ENCODE results near the gene TOR3A. TPM values are rescaled to one million over a fixed set of nuclear protein-coding genes. Genes with fewer than 3 reads are reported as not detected.

TOR3A gene
- polyA plus RNA-seq, 1 donor = 19.6 TPM

GRCh38 chr1:179043907-179044306, 38.0 kb upstream of the TOR3A start:
- no peak overlapping the region for H3K4me3 ChIP-seq (ENCODE audit: low read length)
- H3K36me3 ChIP-seq (ENCODE audit: control insufficient read depth, insufficient read depth, low read length) = peaks cover 3% of the 10 kb centered on the region
- WGBS (ENCODE audit: insufficient coverage, low lambda C conversion rate) = no CpG with 5 or more reads among the region's 5 CpGs
- H3K27me3 ChIP-seq (ENCODE audit: control insufficient read depth, insufficient read depth, low read length) = no peaks in the 10 kb centered on the region
- no peak for DNase-seq
- H3K4me1 ChIP-seq (ENCODE audit: control insufficient read depth, insufficient read depth, low read length) = no peaks in the 10 kb centered on the region
- no peak overlapping the region for H3K27ac ChIP-seq (ENCODE audit: low read length)
- H3K9me3 ChIP-seq (ENCODE audit: control insufficient read depth, low read depth, low read length) = peaks cover 14% of the 10 kb centered on the region

- Histone ChIP-seq H3K27me3 (ENCODE audit: control insufficient read depth, insufficient read depth, low read length) (no peaks in the 10 kb centered on the region), H3K36me3 (ENCODE audit: control insufficient read depth, insufficient read depth, low read length) (peaks cover 5% of the 10 kb centered on the region), H3K9me3 (ENCODE audit: control insufficient read depth, low read depth, low read length) (no peaks in the 10 kb centered on the region), H3K4me3 (ENCODE audit: low read length) (no peak overlapping the region), H3K4me1 (ENCODE audit: control insufficient read depth, insufficient read depth, low read length) (no peaks in the 10 kb centered on the region), H3K27ac (ENCODE audit: low read length) (no peak overlapping the region)
- WGBS (ENCODE audit: insufficient coverage, low lambda C conversion rate) = 83% methylated on average over 1 of the region's 14 CpGs
- no peak for DNase-seq
Measured at GRCh38 chr1:179046808-179047635, 34.8 kb upstream of the TOR3A start.

DNA sequence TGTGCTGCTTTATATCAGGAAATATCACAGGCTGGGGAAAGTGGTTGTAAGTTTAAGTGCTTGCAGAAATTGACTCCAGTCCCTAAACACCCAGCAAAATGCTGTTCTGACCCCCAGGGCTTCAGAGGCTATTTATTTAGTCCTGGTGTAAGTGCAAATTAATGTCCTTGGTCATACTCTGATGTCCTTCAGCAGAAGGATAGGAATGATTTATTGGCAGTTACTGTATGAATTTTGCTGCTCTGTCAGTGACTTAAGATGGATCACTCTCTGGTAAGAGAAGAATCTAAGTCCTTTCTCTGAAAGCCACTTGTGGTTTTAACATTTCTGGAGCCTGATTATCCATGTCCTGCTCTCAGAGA, 34.3 kb upstream of the TOR3A start:
- Histone ChIP-seq H3K36me3 (ENCODE audit: control insufficient read depth, insufficient read depth, low read length) (peaks cover 5% of the 10 kb centered on the region), H3K4me3 (ENCODE audit: low read length) (no peak overlapping the region), H3K27me3 (ENCODE audit: control insufficient read depth, insufficient read depth, low read length) (no peaks in the 10 kb centered on the region), H3K4me1 (ENCODE audit: control insufficient read depth, insufficient read depth, low read length) (no peaks in the 10 kb centered on the region), H3K27ac (ENCODE audit: low read length) (no peak overlapping the region), H3K9me3 (ENCODE audit: control insufficient read depth, low read depth, low read length) (no peaks in the 10 kb centered on the region)
- no peak for DNase-seq

GRCh38 chr1:179048339-179049124, 33.3 kb upstream of the TOR3A start:
- no peaks in the 10 kb centered on the region for H3K9me3 ChIP-seq (ENCODE audit: control insufficient read depth, low read depth, low read length)
- peaks cover 5% of the 10 kb centered on the region for H3K36me3 ChIP-seq (ENCODE audit: control insufficient read depth, insufficient read depth, low read length)
- H3K4me3 ChIP-seq (ENCODE audit: low read length) = no peak overlapping the region
- no peak overlapping the region for H3K27ac ChIP-seq (ENCODE audit: low read length)
- WGBS (ENCODE audit: insufficient coverage, low lambda C conversion rate) = no CpG with 5 or more reads among the region's 1 CpG
- H3K4me1 ChIP-seq (ENCODE audit: control insufficient read depth, insufficient read depth, low read length) = no peaks in the 10 kb centered on the region
- H3K27me3 ChIP-seq (ENCODE audit: control insufficient read depth, insufficient read depth, low read length) = no peaks in the 10 kb centered on the region
- no peak for DNase-seq

DNA sequence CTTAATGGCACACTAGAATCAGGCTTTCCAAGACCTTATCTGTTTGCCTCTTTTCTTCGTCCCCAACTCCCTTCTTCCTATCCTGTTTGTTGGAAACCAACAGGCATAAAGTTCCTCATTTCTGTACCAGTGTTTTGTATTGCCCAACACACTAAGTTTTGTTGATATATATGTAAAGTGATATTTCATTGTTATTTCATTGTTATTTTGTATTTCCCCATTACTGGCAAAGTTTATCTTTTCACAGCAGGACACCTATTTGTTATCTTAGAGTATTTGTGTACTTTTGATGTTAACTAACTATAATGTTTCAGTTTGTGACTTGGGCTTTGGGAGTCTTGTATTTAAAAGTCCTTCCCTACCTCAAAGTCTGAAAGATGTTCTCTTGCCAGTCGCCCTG, 29.1 kb upstream of the TOR3A start:
- WGBS (ENCODE audit: insufficient coverage, low lambda C conversion rate) = 100% methylated on average over 1 of the region's 2 CpGs

DNA sequence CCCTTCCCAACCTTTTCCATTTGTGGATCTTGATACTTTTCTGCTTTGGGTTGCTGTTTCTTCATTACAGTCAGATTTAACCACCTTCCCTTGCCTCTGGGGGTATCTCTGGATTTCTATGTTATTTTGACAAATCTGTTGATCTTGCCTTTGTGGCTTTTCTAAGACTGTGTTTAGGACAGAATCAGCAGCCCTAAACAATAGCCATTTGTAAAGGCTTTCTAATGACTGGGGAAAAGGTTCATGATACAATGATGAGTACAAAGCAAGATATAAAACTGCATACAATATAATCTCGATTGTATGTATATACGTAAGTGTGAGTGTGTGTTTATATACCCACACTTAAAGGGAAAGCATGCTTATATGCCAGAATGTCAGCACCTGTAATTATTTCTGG, 28.4 kb upstream of the TOR3A start:
- Histone ChIP-seq H3K4me1 (ENCODE audit: control insufficient read depth, insufficient read depth, low read length) (no peaks in the 10 kb centered on the region), H3K4me3 (ENCODE audit: low read length) (no peak overlapping the region), H3K27ac (ENCODE audit: low read length) (no peak overlapping the region), H3K9me3 (ENCODE audit: control insufficient read depth, low read depth, low read length) (no peaks in the 10 kb centered on the region), H3K27me3 (ENCODE audit: control insufficient read depth, insufficient read depth, low read length) (no peaks in the 10 kb centered on the region), H3K36me3 (ENCODE audit: control insufficient read depth, insufficient read depth, low read length) (peaks cover 17% of the 10 kb centered on the region)
- WGBS (ENCODE audit: insufficient coverage, low lambda C conversion rate) = 86% methylated on average over 2 of the region's 2 CpGs
- no peak for DNase-seq

More for the DNA sequence above, 29.1 kb upstream of the TOR3A start:
- Histone ChIP-seq H3K4me3 (ENCODE audit: low read length) (no peak overlapping the region), H3K9me3 (ENCODE audit: control insufficient read depth, low read depth, low read length) (no peaks in the 10 kb centered on the region), H3K27ac (ENCODE audit: low read length) (no peak overlapping the region), H3K36me3 (ENCODE audit: control insufficient read depth, insufficient read depth, low read length) (peaks cover 17% of the 10 kb centered on the region), H3K27me3 (ENCODE audit: control insufficient read depth, insufficient read depth, low read length) (no peaks in the 10 kb centered on the region), H3K4me1 (ENCODE audit: control insufficient read depth, insufficient read depth, low read length) (no peaks in the 10 kb centered on the region)
- DNase-seq = no peak

GRCh38 chr1:179055937-179056336, 25.9 kb upstream of the TOR3A start:
- H3K4me3 ChIP-seq (ENCODE audit: low read length) = no peak overlapping the region
- H3K27me3 ChIP-seq (ENCODE audit: control insufficient read depth, insufficient read depth, low read length) = no peaks in the 10 kb centered on the region
- no peaks in the 10 kb centered on the region for H3K4me1 ChIP-seq (ENCODE audit: control insufficient read depth, insufficient read depth, low read length)
- no peak for DNase-seq
- WGBS (ENCODE audit: insufficient coverage, low lambda C conversion rate) = no CpG with 5 or more reads among the region's 2 CpGs
- peaks cover 15% of the 10 kb centered on the region for H3K36me3 ChIP-seq (ENCODE audit: control insufficient read depth, insufficient read depth, low read length)
- no peak overlapping the region for H3K27ac ChIP-seq (ENCODE audit: low read length)
- no peaks in the 10 kb centered on the region for H3K9me3 ChIP-seq (ENCODE audit: control insufficient read depth, low read depth, low read length)

GRCh38 chr1:179058487-179059483, 23.1 kb upstream of the TOR3A start:
- Histone ChIP-seq H3K36me3 (ENCODE audit: control insufficient read depth, insufficient read depth, low read length) (peaks cover 24% of the 10 kb centered on the region), H3K27me3 (ENCODE audit: control insufficient read depth, insufficient read depth, low read length) (no peaks in the 10 kb centered on the region), H3K4me1 (ENCODE audit: control insufficient read depth, insufficient read depth, low read length) (no peaks in the 10 kb centered on the region), H3K4me3 (ENCODE audit: low read length) (no peak overlapping the region), H3K9me3 (ENCODE audit: control insufficient read depth, low read depth, low read length) (no peaks in the 10 kb centered on the region), H3K27ac (ENCODE audit: low read length) (no peak overlapping the region)
- WGBS (ENCODE audit: insufficient coverage, low lambda C conversion rate) = 86% methylated on average over 1 of the region's 3 CpGs
- DNase-seq = no peak

- no peak for DNase-seq
- Histone ChIP-seq H3K9me3 (ENCODE audit: control insufficient read depth, low read depth, low read length) (no peaks in the 10 kb centered on the region), H3K4me3 (ENCODE audit: low read length) (no peak overlapping the region), H3K27me3 (ENCODE audit: control insufficient read depth, insufficient read depth, low read length) (no peaks in the 10 kb centered on the region), H3K27ac (ENCODE audit: low read length) (no peak overlapping the region), H3K4me1 (ENCODE audit: control insufficient read depth, insufficient read depth, low read length) (no peaks in the 10 kb centered on the region), H3K36me3 (ENCODE audit: control insufficient read depth, insufficient read depth, low read length) (peaks cover 33% of the 10 kb centered on the region)
- 100% methylated on average over 4 of the region's 8 CpGs for WGBS (ENCODE audit: insufficient coverage, low lambda C conversion rate)
Measured at GRCh38 chr1:179061360-179062282, 20.2 kb upstream of the TOR3A start.

All from large intestine (tissue), 3 donors.